Stimulated activated CD4-positive, alpha-beta T cell treated with anti-CD3 and anti-CD28 coated beads, Interleukin-2, amount 100 ng/mL, for 4 hours (primary cell): ENCODE measurements around the gene PCDHGB3.

Experiments
- DNase-seq: peaks from one replicate; pipeline ENCODE4 v3.0.0-alpha.2; 2020; ENCODE audit warnings: low read depth

Gene PCDHGB3

DNA sequence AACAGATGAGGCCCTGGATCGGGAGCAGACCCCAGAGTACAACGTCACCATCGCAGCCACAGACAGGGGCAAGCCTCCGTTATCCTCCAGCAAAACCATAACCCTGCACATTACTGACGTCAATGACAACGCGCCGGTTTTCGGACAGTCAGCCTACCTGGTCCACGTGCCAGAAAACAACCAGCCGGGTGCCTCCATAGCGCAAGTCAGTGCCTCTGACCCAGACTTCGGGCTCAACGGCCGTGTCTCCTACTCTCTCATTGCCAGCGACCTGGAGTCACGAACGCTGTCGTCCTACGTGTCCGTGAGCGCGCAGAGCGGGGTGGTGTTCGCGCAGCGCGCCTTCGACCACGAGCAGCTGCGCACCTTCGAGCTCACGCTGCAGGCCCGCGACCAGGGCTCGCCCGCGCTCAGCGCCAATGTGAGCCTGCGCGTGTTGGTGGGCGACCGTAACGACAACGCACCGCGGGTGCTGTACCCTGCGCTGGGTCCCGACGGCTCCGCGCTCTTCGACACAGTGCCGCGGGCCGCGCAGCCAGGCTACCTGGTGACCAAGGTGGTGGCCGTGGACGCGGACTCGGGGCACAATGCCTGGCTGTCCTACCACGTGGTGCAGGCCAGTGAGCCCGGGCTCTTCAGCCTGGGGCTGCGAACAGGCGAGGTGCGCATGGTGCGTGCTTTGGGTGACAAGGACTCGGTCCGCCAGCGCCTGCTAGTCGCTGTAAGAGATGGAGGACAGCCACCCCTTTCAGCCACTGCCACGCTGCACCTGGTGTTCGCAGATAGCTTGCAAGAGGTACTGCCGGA, 49.2 kb downstream of the PCDHGB3 start:
- DNase-seq, result no peak

DNA sequence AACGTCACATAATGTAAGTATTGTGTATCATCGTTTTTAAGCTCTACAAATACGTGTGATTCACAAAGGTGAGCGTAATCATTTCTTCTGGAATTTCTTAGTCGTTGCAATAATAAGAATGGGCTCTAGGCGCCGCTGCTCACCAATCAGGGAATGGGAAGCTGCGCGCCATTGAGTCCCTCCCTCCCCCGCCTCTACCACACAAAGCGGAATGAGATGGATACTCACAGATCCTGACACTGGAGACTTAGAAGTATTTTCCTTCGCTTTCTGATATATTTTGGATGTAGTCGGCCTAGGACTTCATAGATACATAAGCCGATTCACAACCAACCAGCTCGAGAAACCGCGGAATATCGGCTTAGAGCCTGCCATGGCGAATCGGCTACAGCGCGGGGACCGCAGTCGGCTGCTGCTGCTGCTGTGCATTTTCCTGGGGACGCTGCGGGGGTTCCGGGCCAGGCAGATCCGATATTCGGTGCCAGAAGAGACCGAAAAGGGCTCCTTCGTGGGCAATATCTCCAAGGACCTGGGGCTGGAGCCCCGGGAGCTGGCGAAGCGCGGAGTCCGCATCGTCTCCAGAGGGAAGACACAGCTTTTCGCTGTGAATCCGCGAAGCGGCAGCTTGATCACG, 50.9 kb downstream of the PCDHGB3 start, which contains the start of gene PCDHGA11:
Gene PCDHGA11 (plus strand): TSS at position 197 of the 634 bp plus-strand sequence. CDS start 177 bp downstream, at position 374.
- DNase-seq, result no peak

GRCh38 chr5:141421489-141421855, 51.4 kb downstream of the PCDHGB3 start:
- no peak for DNase-seq
